GM12891 (cell line): ENCODE results near the gene PTPN14.
"Not testable (repeated sequence)": the region's sequence is repeated elsewhere in the genome, so short reads cannot be mapped to it uniquely, and the experiment has no call there.

ENCODE experiments used
- DNase-seq: peaks from one replicate; pipeline ENCODE4 v3.0.0; 2011; ENCODE audit warnings: low spot score; ENCODE audit not compliant: insufficient read length
- FAIRE-seq: peaks from 2 replicates; lab custom pipeline; 2011; peaks lifted over from hg19 to GRCh38; lab: Jason Lieb, UNC
- PAX5 ChIP-seq: IDR thresholded peaks from 2 replicates; pipeline ENCODE4 v1.6.1; 2011; ENCODE audit warnings: low read length, moderate library complexity, mild to moderate bottlenecking; ENCODE audit not compliant: insufficient read depth, severe bottlenecking
- POLR2A ChIP-seq: IDR thresholded peaks from 2 replicates; pipeline ENCODE4 v1.6.1; 2011; ENCODE audit warnings: low read depth, low read length, control low read depth
- POLR2AphosphoS5 ChIP-seq: IDR thresholded peaks from 2 replicates; pipeline ENCODE4 v1.6.1; 2011; ENCODE audit warnings: low read depth, low read length, control low read depth
- POU2F2 ChIP-seq: IDR thresholded peaks from 2 replicates; pipeline ENCODE4 v1.6.1; 2011; ENCODE audit warnings: low read depth, mild to moderate bottlenecking, control low read depth, low read length, moderate library complexity
- SPI1 ChIP-seq: IDR thresholded peaks from 2 replicates; pipeline ENCODE4 v1.6.1; 2011; ENCODE audit warnings: low read depth, low read length, control low read depth
- TAF1 ChIP-seq: IDR thresholded peaks from 2 replicates; pipeline ENCODE4 v1.6.1; 2011; ENCODE audit warnings: low read depth, low read length, control low read depth

The PTPN14 gene

DNA sequence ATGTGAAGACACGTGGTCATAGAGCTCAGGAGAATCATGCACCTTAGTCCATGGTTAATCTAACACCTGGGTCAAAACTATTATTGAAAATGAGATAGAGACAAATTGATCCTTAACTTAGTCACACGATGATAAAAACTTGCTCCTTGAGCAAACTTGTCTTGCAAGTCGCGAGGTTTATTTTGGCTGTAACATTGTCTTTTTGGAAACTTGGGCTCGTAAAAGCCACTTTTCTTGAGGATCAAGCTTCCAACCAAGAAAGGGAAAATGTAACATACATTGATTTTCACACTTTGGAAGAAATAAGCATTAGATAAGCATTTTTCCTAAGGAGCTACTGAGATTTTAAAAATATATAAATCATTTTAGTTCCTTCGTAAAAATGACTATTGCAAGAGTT, 31.7 kb upstream of the PTPN14 start:
- no peak for FAIRE-seq
- TF ChIP-seq POU2F2: no peak
- no peak for TF ChIP-seq SPI1
- TF ChIP-seq TAF1: no peak
- no peak for TF ChIP-seq POLR2AphosphoS5
- TF ChIP-seq PAX5: no peak
- TF ChIP-seq POLR2A: no peak

DNA sequence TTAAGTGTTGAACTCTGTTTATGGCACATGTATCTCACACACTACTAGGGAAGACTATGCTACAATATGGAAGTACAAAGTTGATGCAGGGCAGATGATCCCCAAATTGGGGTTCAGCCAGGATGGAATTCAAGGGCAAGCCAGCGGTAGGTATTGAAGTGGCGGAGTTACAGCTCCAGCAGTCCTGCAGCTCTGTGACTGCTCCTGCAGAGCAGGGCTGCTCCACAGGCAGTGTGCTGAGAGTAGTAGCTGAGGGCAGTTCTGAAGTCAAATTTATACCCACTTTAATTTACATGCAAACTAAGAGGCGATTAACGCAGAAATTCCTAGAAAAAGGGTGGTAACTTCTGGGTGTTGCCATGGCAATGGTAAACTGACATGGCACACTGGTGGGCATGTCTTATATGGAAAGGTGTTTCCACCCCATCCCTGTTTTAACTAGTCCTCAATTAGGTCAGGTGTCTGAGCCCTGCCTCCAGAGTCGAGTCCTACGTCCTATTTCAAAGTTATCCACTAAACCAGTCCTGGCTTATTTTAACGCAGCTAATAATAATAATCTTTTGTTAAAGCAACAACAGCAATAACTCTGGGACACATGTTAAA, 31.0 kb upstream of the PTPN14 start:
- FAIRE-seq (no peak), DNase-seq (no peak)
- TF ChIP-seq TAF1 (no peak), PAX5 (no peak), POLR2A (no peak), POLR2AphosphoS5 (no peak), POU2F2 (no peak), SPI1 (no peak)

More for the DNA sequence above, 31.7 kb upstream of the PTPN14 start:
- no peak for DNase-seq

DNA sequence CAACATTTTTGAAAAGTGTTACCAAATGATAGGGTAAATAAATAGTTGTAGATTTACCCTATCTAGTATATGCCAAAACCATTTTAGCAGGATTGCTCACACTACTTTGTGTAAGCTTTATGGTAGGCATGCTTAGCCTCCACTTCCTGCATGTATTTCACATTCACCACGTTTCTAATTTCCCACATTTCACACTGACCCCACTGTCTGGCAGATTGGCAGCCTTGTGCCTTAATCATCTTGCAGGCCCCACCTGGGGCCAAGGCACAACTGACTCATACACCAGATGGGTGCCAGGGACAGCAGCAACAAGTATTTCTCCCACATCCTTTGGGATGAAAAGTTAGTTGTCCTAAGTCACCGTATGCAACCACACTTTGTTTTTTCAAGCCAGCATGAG, 30.4 kb upstream of the PTPN14 start:
- no peak for FAIRE-seq
- TF ChIP-seq PAX5 (no peak), POU2F2 (no peak), POLR2AphosphoS5 (no peak), POLR2A (no peak), TAF1 (no peak), SPI1 (no peak)
- no peak for DNase-seq

DNA sequence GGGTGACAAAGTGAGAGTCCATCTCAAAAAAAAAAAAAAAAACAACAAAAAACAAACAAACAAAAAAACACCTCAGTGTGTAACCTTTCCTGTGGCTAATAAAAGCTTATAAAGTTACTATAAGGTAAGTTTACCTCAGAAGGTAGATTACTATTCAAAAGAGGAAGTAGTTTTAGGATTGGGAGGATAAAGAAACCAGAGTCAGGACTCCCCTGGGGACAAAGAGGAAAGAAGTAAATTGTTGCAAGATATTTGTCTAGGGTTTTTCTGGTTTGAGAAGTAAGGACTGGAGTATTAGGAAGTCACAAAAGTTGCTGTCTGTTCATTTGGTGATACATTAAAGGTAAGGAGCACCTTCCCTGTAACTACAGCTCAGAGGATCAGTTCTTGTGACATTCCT, 27.8 kb upstream of the PTPN14 start:
- no peak for TF ChIP-seq POLR2AphosphoS5
- no peak for TF ChIP-seq TAF1
- TF ChIP-seq POLR2A: no peak
- no peak for TF ChIP-seq POU2F2
- TF ChIP-seq PAX5: no peak
- TF ChIP-seq SPI1: no peak
- FAIRE-seq (no peak), DNase-seq (no peak)

DNA sequence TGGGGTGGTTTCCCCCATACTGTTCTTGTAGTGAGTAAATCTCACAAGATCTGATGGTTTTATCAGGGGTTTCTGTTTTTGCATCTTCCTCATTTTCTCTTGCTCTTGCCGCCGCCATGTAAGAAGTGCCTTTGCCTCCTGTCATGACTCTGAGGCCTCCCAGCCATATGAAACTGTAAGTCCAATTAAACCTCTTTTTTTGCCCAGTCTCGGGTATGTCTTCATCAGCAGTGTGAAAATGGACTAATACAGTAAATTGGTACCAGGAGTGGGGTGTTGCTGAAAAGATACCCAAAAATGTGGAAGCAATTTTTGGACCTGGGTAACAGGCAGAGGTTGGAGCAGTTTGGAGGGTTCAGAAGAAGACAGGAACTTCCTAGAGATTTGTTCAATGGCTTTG, 24.7 kb upstream of the PTPN14 start:
- DNase-seq, FAIRE-seq: not testable (repeated sequence)

DNA sequence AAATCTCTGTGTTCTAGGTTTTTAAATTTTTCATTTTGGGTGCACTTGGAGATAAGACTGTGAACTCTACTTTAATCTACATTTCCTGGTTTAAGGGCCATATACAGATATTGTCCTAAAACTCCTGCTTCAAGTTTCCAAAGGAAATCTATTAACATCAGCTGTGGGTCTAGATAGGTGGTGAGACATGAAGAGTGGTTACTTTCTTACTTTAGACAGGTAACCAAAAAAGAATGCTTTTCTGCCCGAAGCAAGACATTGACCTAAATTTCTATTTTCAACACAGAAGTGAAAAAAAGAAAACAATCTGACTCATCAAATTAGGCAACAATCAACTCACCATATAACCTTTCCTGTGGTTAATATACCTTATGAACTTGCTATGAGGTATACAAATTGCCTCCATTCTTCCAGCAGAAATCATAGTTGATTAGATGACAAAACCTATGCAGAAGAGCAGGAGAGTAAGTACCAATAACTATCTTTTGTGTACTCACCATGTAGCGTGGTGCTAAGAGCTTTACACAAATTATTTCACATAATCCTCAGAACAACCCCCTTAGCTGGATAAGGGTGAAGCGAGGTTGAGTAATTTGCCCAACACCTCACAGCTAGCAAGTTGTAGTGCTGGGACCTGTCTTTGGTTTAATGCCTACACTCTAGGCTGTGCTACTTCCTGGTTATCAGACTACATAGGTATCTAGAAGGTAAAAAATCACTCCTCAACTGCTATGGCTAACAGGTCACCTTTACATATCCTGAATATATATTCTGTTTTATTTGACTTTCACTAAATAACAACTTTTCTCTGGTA, 23.4 kb upstream of the PTPN14 start:
- DNase-seq: no peak
- TF ChIP-seq TAF1 (no peak), SPI1 (no peak), PAX5 (no peak), POLR2A (no peak), POLR2AphosphoS5 (no peak), POU2F2 (no peak)
- no peak for FAIRE-seq

DNA sequence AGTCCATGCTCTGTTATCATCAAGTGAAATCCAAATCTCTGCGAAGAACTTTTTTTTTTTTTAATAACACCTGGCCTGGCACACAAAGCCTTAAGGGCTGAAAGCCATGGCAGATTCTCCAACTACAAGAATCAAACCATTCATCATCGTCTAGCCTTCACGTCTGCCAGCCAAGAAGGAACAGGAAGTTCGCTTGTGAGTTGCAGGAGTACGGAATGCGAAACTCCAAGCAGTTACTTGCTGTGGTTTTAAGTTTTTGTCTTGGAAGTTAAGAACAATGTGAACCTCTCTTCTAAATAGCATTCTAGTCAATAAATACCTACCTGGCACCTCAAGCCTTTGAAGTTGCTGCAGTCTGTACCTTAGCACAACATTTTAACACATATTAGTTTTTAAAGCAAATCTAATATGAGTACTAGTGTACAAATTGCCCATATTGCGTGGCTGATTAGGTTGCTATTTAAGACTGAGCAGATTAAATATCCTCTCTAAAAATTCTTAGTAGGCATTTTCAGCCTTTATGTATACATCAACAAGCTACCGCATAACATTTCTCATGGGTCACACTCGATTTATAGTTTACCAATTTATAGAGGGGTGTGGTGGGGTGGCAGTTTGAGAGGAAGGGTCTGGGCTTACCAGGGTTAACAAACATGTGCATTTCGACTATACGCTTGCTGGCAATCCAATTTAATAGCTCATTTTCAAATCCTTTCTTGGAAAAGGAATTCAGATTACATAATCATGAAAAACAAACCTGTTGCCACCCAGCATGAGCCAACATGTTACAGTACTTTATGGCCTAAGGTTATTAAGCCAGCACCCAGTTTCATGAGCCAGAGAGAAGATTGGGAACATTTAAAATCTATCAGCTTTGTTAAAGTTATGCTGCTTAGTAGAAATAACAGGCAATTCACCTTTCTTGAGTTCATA, 22.2 kb upstream of the PTPN14 start:
- FAIRE-seq (no peak), DNase-seq (no peak)
- no peak for TF ChIP-seq POU2F2
- TF ChIP-seq TAF1: no peak
- no peak for TF ChIP-seq POLR2AphosphoS5
- TF ChIP-seq POLR2A: no peak
- no peak for TF ChIP-seq PAX5
- no peak for TF ChIP-seq SPI1

DNA sequence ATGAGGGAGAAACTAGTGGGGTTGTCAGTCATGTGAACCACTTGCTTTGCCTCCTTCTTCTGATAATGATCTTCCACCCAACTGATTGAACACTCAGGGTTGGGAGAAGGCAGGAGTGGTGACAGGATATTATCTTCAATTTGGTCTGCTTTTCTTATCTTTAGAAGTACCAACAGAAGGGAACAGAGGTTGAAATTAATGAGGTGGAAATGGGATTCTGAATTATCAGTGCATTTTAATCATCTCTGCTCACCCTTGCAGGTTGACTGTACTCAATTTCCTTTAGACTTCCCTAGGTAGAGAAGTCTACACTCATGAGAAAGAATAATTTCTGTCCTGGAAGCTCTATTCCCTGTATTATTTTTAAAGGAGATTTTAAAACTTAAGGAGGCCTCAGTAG, 19.9 kb upstream of the PTPN14 start:
- no peak for DNase-seq
- FAIRE-seq: no peak
- TF ChIP-seq POU2F2 (no peak), POLR2A (no peak), SPI1 (no peak), POLR2AphosphoS5 (no peak), PAX5 (no peak)

DNA sequence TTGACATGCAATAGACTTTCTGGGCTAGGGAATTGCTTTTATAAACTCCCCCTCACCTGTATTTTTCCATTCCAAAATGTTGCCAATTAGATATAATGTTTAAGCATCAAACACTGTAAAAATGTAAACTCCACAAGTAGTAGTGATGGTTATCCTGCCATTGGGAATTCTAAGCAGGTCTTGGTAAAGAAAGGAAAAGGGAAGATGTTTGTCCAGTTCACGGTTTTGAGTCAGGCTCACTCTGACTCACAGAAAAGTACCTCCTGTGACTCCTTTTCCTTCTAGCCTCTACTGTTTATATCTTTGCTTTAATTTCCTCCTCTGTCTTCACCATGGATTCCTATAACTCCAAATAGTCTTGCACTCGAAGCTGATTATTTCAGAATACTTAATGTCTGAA, 19.0 kb upstream of the PTPN14 start:
- no peak for FAIRE-seq

More for the DNA sequence above, 19.0 kb upstream of the PTPN14 start:
- no peak for TF ChIP-seq POLR2AphosphoS5
- TF ChIP-seq POU2F2: no peak
- no peak for TF ChIP-seq PAX5
- no peak for TF ChIP-seq SPI1
- DNase-seq: no peak
